Activated T-helper 1 cell treated with anti-CD3 and anti-CD28 coated beads, Interleukin-2, amount 50 U/mL, for 16 hours (primary cell): ENCODE measurements around the gene NPC2.
"Not testable (repeated sequence)": the region's sequence is repeated elsewhere in the genome, so short reads cannot be mapped to it uniquely, and the experiment has no call there.

ENCODE experiments used
- DNase-seq, 2 donors: peaks; one replicate each; pipeline ENCODE4 v3.0.0-alpha.2; 2020; ENCODE audit warnings: low read depth in 1 of 2, low spot score in 1 of 2

The NPC2 gene

GRCh38 chr14:74492776-74493342, at the start of gene NPC2:
NPC2 (minus strand) TSS chr14:74493305; CDS start chr14:74493274, 31 bp downstream.
- no peak for DNase-seq

GRCh38 chr14:74542056-74542685, 49.1 kb upstream of the NPC2 start:
- no peak for DNase-seq

GRCh38 chr14:74541225-74541624, 48.1 kb upstream of the NPC2 start:
- no peak for DNase-seq

- no peak for DNase-seq
Observed at GRCh38 chr14:74539503-74539902, 46.4 kb upstream of the NPC2 start.

- DNase-seq: no peak
Observed at GRCh38 chr14:74538411-74539391, 45.6 kb upstream of the NPC2 start.

- not testable (repeated sequence) for DNase-seq
Observed at GRCh38 chr14:74536336-74536735, 43.2 kb upstream of the NPC2 start.

GRCh38 chr14:74535756-74536325, 42.7 kb upstream of the NPC2 start:
- DNase-seq: no peak

GRCh38 chr14:74533576-74533975, 40.5 kb upstream of the NPC2 start:
- no peak for DNase-seq

- no peak for DNase-seq
Observed at GRCh38 chr14:74532246-74532645, 39.1 kb upstream of the NPC2 start.

- DNase-seq: no peak
Observed at GRCh38 chr14:74531467-74531866, 38.4 kb upstream of the NPC2 start.

- no peak for DNase-seq
Observed at GRCh38 chr14:74531006-74531405, 37.9 kb upstream of the NPC2 start.

GRCh38 chr14:74528886-74529285, 35.8 kb upstream of the NPC2 start:
- DNase-seq: no peak

GRCh38 chr14:74528406-74528805, 35.3 kb upstream of the NPC2 start:
- DNase-seq: no peak

- DNase-seq: no peak
Observed at GRCh38 chr14:74527736-74528280, 34.7 kb upstream of the NPC2 start.

- DNase-seq: no peak
Observed at GRCh38 chr14:74526854-74527585, 33.9 kb upstream of the NPC2 start.

GRCh38 chr14:74525361-74525851, 32.3 kb upstream of the NPC2 start:
- DNase-seq: no peak

GRCh38 chr14:74524812-74525135, 31.7 kb upstream of the NPC2 start:
- no peak for DNase-seq

GRCh38 chr14:74524076-74524811, 31.1 kb upstream of the NPC2 start:
- no peak for DNase-seq

GRCh38 chr14:74522740-74523139, 29.6 kb upstream of the NPC2 start:
- no peak for DNase-seq

GRCh38 chr14:74521756-74522155, 28.7 kb upstream of the NPC2 start:
- no peak for DNase-seq
